HG03159 (cell line): Measurements from ENCODE around the gene PRSS50.

Source experiments
- ATAC-seq: cut with Tn5 transposase; IDR thresholded peaks from one replicate; pipeline ENCODE4 v1.9.1; 2021; ENCODE audit warnings: mild to moderate bottlenecking, moderate library complexity; ENCODE audit not compliant: unreplicated experiment

PRSS50 gene

DNA sequence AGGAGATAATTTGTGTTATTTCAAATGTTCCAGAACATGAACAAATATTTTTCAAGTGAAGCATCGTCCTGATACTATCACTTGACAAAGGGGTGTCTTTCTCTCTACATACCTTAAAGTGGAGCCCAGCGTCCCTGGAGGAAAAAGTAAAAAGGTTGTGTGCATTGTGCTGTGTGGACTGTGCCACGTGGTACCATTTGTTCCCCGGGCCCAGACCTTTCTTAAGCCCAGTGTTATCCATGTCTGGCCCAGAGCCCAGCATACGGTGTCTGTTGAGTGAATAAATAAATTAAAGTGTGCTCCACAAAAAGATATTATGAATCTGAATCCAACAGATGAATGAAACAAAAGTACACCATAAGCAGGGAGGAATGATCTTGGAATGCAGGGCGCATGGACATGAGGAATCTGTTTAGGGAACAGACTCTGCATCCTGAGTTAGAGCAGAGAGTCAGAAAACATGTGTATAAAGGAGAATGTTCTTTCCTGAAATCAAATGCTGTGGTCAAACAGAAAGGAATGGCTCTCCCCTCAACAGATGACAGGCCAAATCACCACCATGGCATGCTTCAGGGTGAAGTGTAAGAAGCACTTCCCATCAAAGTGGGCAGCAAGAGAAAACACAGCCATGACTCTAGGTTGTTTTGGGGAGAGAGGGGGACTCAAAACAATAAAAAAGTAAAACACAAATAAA lies 8.1 kb upstream of the PRSS50 start:
- ATAC-seq: no peak

DNA sequence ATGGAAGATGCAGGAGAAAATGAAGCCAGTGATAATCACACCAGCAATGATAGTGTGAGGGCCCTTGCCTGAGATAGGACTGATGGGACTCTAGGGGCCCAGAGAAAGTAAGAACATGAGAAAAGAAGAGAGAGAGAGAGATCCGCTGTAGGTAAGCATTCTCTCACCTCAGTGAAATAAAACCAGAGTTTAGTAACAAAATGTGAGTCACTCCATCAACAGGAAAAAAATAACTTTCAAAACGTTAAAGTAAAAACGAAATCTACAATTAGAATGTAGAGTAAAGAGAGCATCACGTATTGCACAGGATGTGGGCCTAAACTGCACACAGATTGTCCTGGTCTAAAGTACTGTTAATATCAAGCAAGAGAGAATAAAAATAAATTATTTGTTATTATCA lies 6.8 kb upstream of the PRSS50 start:
- ATAC-seq: no peak

DNA sequence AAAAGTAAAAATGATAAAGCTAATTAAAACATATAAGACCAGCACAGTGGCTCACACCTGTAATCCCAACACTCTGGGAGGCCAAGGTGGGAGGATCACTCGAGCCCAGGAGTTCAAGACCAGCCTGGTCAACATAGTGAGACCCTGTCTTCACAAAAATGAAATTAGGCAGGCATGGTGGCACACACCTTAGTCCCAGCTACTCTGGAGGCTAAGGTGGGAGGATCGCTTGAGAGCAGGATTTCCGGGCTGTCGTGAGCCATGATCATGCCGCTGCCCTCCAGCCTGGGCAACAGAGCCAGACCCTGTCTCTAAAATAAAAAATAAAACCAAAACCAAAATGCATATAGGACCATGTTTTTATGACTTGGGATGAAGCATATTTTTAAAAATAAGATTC lies 4.8 kb upstream of the PRSS50 start:
- no peak for ATAC-seq

DNA sequence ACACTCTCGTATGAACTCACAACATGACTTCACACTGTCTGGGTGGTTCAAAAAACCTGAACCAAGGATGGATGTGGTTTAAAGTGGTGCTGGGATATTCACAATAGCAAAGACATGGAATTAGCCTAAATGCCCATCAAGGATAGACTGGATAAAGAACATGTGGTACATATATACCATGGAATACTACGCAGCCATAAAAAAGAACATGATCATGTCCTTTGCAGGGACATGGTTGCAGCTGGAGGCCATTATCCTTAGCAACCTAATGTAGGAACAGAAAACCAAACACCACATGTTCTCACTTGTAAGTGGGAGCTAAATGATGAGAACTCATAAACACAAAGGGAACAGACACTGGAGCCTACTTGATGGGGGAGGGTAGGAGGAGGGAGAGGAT lies 3.3 kb upstream of the PRSS50 start:
- no peak for ATAC-seq

DNA sequence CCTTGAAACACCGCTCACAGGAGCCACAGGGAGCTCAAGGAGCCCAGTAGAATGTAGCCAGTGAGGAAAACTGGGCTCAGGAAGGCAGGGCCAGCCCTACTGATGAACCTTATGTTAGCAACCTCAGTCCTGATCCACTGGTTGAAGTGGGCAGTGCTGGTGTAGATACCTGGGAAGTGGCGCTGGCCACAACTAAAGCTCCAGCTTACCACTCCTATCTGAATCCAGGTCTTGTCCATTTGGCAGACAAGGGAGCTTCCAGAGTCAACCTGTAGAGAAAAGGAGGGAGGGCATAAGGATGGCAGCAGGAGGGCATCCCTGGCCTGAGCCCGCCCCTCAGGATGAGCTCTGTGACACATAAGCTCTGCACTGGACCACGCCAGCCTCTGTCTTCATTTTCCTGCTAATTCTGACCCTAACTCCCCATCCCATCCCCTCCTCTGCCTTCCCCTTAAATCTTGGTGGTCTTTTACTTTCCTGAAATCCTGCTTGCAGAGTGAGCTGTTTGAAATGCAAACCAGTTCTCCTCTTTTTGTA lies 2.1 kb upstream of the PRSS50 start:
- ATAC-seq: no peak

DNA sequence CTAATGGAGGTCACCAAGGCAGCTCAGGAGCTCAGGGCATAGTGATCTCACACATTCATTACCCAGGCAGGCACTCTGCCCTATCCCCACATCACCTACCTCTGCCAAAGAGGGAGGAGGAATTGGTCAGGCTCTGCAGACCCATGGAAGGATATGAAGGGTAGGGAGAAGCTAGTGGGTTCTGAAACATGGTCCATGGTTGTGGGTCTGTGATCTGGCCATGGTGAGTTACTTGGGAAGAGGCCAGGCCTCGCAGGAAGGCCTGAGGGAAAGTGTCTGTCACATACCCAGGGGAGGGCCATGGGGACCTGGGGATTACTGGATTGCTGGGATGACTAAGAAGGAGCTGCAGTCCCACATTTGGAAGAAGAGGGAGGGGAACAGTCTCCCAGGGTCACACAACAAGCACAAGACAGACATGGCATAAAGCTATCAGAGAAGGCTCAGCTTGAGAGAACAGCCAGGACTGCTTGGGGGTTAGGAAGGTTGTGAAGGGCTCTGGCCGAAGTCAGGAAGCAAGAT lies 1.4 kb upstream of the PRSS50 start:
- ATAC-seq: no peak

DNA sequence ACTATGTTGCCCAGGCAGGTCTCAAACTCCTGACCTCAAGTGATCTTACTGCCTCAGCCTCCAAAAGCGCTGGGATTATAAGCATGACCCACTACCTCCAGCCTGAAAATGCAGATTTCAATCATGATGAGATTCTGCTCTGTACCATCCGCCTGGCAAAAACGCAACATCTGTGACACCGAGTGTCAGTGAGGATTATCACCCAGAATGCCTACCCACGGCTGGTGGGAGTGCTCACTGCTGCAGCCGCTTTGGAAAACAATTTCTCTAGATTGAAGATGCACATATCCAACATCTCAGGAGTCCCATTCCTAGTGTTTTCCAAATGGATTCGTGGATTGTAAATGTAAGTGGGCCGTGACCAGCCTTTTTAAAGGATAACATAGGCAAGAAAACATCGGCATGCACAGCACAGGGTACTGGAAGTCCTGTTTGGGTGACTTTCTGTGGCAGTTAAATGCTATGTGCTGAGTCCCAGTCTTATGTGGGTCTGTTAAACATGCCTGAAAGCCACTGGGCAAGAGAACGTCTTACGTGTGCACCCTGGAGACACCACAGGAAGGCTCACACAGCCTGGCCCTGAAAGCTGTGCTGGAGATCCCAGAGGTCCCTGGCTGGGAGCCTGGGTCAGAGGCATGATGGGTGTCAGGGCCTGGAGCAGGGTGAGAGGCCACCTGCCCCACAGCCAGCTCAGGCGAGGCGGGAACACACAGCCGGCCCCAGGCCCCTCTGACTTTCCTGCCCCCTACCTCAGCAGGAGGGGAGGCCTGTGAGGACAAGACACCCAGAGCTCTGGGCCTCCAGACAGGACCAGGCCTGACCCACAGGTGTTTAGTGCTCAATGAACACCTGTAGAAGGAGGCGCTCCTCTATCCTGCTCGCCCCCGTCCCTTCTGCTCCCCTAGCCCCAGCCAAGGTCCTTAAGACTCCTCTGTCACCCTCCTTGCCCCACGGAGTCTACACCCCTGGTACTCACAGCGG lies 918 bp downstream of the PRSS50 start:
- no peak for ATAC-seq

DNA sequence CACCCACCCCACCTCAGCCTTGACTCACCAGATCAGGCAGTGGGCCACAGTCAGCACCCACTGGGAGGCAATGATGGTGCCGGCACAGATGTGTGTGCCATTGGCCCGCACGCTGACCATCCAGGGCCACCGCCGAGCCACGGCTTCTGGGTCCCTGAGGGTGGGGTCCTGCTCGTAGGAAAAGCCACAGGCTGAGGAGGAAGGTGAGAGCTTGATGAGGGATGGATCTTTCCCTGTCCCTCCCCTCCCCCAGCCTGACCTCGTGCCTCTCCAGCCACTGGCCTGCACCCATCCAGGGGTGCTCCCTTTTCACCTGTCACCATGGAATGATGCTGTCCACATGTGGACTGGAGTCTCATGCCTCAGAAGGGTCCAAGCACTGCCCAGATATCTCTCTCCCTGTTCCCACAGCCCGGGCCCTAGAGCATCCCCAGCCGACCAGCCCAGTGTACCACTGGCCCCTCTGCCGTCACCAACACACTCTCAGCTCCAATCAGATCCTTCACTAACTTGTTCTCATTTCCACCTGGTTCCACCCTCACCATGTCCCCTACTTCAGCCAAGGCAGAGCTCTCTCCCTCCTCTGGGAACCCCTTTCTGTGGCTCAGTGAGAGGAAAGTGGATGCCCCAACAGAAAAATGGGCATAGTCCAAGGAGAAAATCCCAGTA lies 2.0 kb downstream of the PRSS50 start:
- no peak for ATAC-seq

DNA sequence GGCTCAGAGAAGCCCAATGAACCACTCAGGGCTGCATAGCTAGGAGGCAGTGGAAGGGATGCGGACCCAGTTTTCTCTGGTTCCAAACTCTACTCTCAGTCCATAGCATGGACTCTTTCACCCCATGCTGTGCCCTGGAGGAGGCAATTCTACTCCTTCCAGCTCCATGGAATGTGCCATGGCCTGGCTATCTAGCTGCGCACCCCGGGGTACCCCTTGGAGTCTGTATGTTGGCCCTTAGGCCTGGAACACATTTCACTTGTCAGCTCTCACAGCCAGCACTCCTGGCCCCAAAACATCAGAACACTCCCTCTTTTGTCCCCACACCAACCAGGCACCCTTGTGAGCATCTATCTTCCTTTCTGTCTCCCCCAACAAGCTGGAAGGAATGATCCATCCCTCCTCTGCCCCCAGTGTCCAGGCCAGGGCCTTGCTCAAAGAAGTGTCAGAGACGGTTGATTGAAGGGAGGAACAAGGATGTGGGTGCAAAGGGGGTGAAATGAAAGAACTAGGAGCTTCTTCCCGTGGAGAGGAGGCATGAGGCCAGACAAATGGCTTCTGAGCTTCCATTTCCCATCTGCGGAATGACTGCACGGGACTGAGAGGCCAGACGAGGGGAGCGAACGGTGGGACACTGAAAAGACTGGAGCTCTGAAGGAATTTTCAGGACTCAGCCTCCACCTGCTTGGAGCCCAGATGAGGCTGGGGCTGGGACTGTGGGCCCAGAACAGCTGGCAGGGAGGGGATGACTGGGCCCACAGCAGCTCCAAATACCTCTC lies 2.8 kb downstream of the PRSS50 start:
- ATAC-seq: no peak

DNA sequence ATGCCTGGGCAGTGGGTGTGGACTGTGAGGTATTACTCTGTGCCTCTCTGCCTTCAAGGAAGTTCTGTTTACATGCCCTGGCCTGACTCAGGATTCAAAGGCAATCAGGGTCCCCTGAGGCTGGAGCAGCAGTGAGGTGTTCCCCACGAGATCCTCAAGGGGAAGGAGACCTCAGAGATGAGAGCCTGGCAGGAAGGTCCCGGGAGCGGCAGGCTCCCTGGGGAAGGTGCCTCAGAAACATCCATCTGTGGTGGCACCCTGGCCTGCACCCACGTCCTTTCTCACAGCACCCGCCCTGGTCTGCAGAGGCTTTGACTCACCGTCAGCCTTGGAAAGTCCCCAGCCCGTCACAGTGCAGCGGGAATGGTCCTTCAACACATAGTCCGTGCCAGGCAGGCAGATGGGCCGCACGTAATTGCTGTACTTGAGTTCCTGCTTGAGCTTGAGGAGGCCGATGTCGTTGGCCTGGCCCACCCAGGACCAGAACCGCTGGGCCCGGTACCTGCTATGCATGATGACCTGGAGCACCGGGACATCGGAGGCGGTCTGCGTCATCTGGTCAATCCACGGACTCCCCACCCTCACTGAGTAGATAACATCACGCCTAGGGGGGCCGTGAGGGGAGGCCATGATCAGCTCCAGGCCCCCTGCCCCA lies 3.6 kb downstream of the PRSS50 start:
- no peak for ATAC-seq

DNA sequence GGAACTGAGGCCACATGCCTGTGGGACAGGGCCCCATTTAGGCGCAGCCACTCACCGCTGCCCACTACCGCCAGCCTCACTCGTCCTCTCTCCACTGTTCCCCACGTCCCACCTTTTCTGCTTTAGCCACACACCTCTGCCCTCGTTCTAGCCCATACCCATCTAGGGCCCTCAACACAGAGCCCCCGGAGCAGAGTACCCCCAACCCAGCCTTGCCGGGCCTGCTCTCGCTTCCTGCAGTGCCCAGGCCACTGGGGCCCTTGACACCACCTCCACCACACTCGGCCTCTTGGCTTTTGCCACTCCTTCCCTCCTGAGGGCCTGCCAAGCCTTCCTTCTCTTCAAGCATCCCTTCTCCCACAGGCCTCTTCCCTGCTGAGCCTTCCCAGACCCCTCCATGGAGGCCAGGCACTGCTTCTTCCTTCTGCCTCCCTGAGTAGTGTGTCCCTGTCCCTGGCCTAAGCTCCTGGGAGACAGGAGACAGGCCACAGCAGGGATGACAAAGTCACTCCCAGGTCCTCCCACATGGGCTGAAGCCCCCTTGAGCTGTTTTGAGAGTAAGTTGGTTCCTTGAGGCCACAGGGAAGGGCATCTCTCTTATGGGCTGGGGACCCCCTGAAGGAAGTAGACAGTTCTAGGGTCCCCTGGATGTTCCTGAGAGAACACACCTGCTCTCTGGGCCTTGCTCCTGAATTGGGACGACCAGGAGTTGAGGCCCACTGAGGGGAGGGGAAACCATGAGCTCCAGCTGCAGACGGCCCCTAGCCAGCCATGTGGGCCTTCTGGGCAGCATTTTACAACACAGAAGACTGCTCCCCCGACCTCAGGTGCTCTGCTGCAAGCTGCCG lies 4.4 kb downstream of the PRSS50 start:
- ATAC-seq: no peak

DNA sequence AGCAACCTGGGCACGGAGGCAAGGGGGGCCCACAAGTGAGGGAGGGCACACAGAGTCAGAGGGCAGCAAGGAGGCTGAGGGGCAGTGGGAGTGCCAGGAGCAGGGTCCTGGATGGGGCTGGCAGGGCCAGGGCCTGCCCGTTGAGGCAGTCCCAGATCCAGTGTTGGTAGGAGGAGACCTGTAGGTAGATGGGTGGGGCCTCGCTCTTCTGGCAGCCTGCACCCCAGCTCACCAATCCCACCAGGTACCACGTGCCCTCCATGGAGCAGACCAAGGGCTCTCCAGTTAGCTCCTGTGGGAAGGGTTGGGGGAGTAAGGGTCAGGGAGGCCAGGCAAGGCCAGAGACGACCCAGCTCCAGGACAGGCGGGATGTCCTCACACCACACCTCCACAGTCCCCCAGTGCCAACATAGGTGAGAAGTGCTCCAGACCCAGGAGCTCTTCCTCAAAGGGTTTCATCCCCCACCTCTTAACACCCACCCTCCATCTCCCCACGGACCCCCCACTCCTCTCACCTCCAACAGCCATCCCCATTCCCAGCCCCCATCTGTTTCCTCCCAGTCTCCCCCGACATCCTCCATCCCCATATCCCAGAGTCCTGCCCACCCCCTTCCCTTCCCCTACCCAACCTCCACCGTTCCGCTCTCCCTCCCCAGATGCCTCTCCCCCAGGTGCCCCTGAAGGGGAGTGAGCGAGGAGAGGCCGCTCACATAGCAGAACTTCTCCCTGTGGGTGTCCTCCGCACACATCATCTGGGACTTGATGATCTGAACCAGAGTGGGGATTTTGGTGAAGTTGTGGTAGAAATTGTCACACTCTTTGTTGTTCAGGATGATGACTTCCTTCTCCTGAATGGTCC lies 5.2 kb downstream of the PRSS50 start:
- ATAC-seq: no peak

DNA sequence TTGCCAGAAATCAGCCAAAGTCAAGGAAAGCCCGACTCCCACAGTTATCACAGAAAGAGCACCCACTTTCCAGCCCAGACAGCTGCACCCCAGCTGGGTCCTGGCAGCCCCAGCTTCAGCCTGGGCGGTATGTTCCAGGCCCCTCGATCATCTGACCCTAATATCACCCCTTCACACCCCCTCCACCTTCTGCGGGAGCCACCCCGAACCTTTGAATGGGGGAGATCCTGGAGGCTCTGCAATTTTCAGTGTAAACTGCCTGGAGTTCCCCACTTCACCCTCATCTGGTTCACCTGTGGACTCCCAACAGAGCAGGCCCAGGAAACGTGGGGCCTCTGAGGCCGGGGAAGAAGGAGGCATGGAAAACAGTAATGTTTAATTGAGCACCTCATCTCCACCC lies 5.9 kb downstream of the PRSS50 start:
- ATAC-seq: no peak

DNA sequence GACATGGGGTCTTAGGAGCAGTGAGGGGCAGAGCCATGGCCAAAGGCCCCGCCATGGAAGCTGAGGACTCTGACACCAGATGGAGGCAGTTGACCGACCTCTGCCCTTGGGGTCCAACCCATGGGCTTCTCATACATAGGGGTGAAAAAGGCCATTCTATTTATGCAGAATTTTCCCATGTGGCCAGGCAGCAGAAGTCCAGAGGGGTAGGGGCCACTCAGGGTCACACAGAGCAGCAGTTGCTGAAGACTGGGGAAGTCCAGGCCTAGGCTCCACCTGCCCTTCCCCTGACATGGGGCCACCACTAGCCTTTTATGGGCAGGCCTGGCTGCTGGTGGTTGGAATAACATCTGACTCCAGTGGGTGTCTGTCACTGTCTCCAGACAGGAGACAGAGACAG lies 6.4 kb downstream of the PRSS50 start:
- ATAC-seq: no peak

DNA sequence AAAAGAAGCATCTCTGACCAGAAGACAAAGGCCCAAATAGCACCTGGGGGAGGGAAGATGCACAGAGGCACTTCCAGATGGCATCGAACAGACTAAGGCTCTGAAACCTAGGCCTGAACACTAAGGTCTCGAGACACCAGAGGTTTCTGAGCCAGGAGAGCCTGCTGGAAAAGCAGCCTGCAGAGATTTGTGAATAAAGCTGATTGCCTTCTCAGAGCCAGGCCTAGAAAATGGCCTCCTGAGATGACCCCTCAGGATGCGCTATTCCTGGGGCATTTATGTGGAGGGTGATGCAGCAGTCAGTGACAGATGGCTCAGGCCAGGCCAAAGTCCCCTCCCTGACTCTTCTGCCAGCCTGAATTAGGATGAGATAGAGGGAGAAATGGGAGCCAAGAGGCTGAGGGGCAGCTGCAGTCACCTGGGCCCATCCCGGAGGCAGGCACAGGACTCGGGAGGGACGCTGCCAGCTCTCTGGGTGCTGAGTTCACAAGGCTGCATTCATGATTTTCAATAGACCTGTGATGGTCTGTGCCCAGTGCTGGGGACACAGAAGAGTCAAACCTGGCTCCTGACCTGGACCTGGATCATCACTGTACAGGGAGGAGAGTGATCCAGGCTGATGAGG lies 6.9 kb downstream of the PRSS50 start:
- ATAC-seq: no peak

DNA sequence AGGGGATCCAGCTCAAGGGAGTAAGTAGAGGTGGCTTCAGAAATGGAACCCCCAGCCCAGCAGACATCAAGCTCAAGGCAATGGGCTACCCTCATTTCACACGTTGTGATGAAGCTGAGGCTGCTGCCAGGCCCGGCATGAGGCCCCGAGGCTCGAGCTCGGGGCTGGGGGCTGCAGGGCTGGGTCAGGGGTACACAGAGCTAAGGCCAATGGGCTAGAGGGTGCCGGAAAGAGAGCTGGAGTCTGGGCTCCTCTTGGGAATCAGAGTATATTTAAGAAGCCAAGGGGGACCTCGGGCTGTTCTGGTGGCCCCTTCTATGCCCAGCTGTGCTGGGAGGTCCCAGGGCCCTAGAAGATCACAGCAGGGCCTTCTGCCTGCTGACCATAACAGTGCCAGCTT lies 7.4 kb downstream of the PRSS50 start:
- no peak for ATAC-seq

DNA sequence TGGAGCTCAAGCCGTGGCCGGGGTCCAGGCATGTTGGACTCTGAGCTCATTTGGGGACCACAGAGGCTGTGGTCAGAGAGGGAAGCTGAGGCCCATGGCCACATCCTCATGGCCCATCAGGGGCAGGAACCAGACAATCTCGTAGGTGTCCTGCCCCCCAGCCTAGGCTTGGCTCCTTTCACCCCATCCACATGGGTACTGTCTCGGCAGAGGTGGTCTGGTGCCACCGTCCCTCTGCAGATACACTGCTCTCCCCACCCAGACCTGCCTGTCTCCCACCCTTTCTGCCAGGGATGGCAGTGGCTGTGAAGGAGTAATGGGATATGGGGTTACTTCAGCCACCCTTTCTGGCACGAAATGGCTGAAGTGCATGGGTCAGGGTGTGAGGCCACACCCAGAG lies 7.9 kb downstream of the PRSS50 start:
- ATAC-seq: no peak
